ENCODE results near the gene MYO3B.

GRCh38 chr2:170432823-170433222 lies 254.9 kb downstream of the MYO3B start:
- TF ChIP-seq CTCF (IDR thresholded peaks at IDR 0.05) (no peak), POLR2A (IDR thresholded peaks at IDR 0.05) (no peak)

All from body of pancreas (tissue), 4 donors.